ENCODE data around the gene COQ3. TPM values are rescaled to one million over a fixed set of nuclear protein-coding genes. Genes with fewer than 3 reads are reported as not detected.

Gene COQ3
- total RNA-seq, 1 experiment from 2014 or later = 14.4 TPM

- H3K27ac ChIP-seq = no peak overlapping the region
- no peaks in the 10 kb centered on the region for H3K79me2 ChIP-seq (ENCODE audit: low read depth)
- no peak overlapping the region for H3K4me2 ChIP-seq
- no peak overlapping the region for H2AFZ ChIP-seq
- TF ChIP-seq CTCF (conservative IDR thresholded peaks at IDR 0.05) (no peak), EZH2 (IDR thresholded peaks at IDR 0.05; ENCODE audit: low read depth) (no peak)
- POLR2A ChIA-PET (ENCODE audit: unreplicated experiment) = no interaction called here
- CTCF ChIA-PET = no interaction called here
- H3K9me3 ChIP-seq (ENCODE audit: insufficient read depth, low read depth) = no peaks in the 10 kb centered on the region
- BruUV-seq (replicated peaks) = no TSS peak
- DNase-seq = no peak
- no peaks in the 10 kb centered on the region for H3K36me3 ChIP-seq (ENCODE audit: low read depth)
- H4K20me1 ChIP-seq (ENCODE audit: insufficient read depth) = no peaks in the 10 kb centered on the region
- no peaks in the 10 kb centered on the region for H3K9me2 ChIP-seq (ENCODE audit: insufficient read depth)
- H3K4me1 ChIP-seq (replicated peaks; ENCODE audit: insufficient read depth) = no peaks in the 10 kb centered on the region
- H3K27me3 ChIP-seq (ENCODE audit: insufficient read depth, low read depth) = no peaks in the 10 kb centered on the region
- H3F3A ChIP-seq (ENCODE audit: insufficient read depth, low read depth) = no peaks in the 10 kb centered on the region
- no peak overlapping the region for H3K4me3 ChIP-seq
- intact Hi-C loops (cut with micrococcal nuclease; ENCODE audit: unreplicated experiment) = no loop called here
Measured at GRCh38 chr6:99324996-99325395, 69.0 kb downstream of the COQ3 start.

Other genes with a start within 250 kb of the COQ3 start
- gene FAXC, start 44.5 kb downstream of the COQ3 start, total RNA-seq (2021) = 3.3 and 4.2 TPM in 2 replicates
- gene PNISR, start 31.1 kb upstream of the COQ3 start, total RNA-seq (2021) = 104 and 110 TPM in 2 replicates
- 9.7 and 9.9 TPM in 2 replicates for gene USP45, start 121.2 kb upstream of the COQ3 start, total RNA-seq (2021)
- 62.2 and 83.7 TPM in 2 replicates for gene CCNC, start 174.5 kb upstream of the COQ3 start, total RNA-seq (2021)
- not detected in 2 replicates for gene PRDM13, start 212.6 kb upstream of the COQ3 start, total RNA-seq (2021)

Measured in PC-9 (cell line).